ENCODE measurements around the gene FCN1. TPM values are rescaled to one million over a fixed set of nuclear protein-coding genes. Genes with fewer than 3 reads are reported as not detected.

Gene FCN1
- total RNA-seq (2011; cell fraction: chromatin; rRNA removed; ENCODE audit: low replicate concordance), result not detected in 2 replicates
- total RNA-seq (2011; cell fraction: nucleolus; rRNA removed), result not detected in 2 replicates
- total RNA-seq (2011; cell fraction: nucleoplasm; rRNA removed), result not detected in 2 replicates
- not detected in 2 replicates for total RNA-seq (2014; rRNA removed)
- not detected in 2 replicates for total RNA-seq (2014; rRNA removed; fragmentation: Illumina TruSeq; extraction: Trizol)
- total RNA-seq (2015; rRNA removed; fragmentation: Illumina TruSeq; extraction: Trizol), result not detected in 2 replicates
- total RNA-seq (2021), result not detected in 2 replicates
- not detected in 2 replicates for polyA plus RNA-seq (2011; rRNA removed)
- polyA plus RNA-seq (2011; cell fraction: cytosol; rRNA removed), result not detected in 2 replicates
- not detected in 2 replicates for polyA plus RNA-seq (2011; cell fraction: nucleus; rRNA removed)
- polyA plus RNA-seq (2012), result not detected in 2 replicates
- polyA plus RNA-seq (2014; fragmentation: Illumina TruSeq; extraction: Trizol), result not detected in 2 replicates
- polyA plus RNA-seq (2014; fragmentation: Nextera tagmentation; extraction: Ambion mirVana), result not detected
- polyA plus RNA-seq (2014; rRNA removed), result not detected in 2 replicates
- polyA minus RNA-seq (2011; rRNA and poly(A)+ RNA removed), result not detected in 2 replicates
- not detected in 2 replicates for polyA minus RNA-seq (2011; cell fraction: cytosol; rRNA and poly(A)+ RNA removed)
- not detected in 2 replicates for polyA minus RNA-seq (2011; cell fraction: nucleus; rRNA and poly(A)+ RNA removed)
- Bru-seq, nascent RNA, result not detected
- BruChase-seq, experiment 1, labeled RNA remaining after a 2-hour chase, result not detected
- not detected for BruChase-seq, experiment 2, labeled RNA remaining after a 6-hour chase
- long read RNA-seq, experiment 1, result 0 reads
- long read RNA-seq, experiment 2, result 0 reads
- long read RNA-seq, experiment 3, result 0 reads

GRCh38 chr9:134917431-134918373 is at the start of gene FCN1:
FCN1 (minus strand) TSS chr9:134917912; CDS start chr9:134917871, 41 bp downstream.
- FAIRE-seq, result no peak
- Histone ChIP-seq H3K4me3 (no peak within 1 kb of the TSS), H3K9me1 (ENCODE audit: control insufficient read depth, insufficient read depth, low read length) (no peaks in the 10 kb centered on the region), H2AFZ (ENCODE audit: low read depth, low read length) (no peak within 1 kb of the TSS), H3K27ac (ENCODE audit: extremely low read depth, low read depth, low read length) (no peak within 1 kb of the TSS), H3K4me2 (ENCODE audit: insufficient read depth, low read length) (no peak within 1 kb of the TSS), H3K9me3 (replicated peaks; ENCODE audit: control insufficient read depth, insufficient read depth, low read depth, low read length) (no peaks in the 10 kb centered on the region), H3K4me1 (replicated peaks in 1 of 2; ENCODE audit: control insufficient read depth in 2 of 2, insufficient read depth in 2 of 2, low read length in 2 of 2) (no peaks in the 10 kb centered on the region), H3K36me3 (ENCODE audit: control insufficient read depth, insufficient read depth, low read length) (no peaks in the 10 kb centered on the region), H3K27me3 (ENCODE audit: control insufficient read depth in 2 of 2, insufficient read depth in 2 of 2, low read length in 2 of 2) (peaks cover 2 to 31% of the 10 kb centered on the region in 2 experiments; a peak in 4 of 5 replicates), H3K79me2 (ENCODE audit: control insufficient read depth, insufficient read depth, low read length) (no peaks in the 10 kb centered on the region), H3K9ac (ENCODE audit: insufficient read depth in 1 of 2, low read depth in 2 of 2, low read length in 2 of 2) (no peak within 1 kb of the TSS), H4K20me1 (replicated peaks; ENCODE audit: control insufficient read depth, insufficient read depth, low read length) (no peaks in the 10 kb centered on the region; the same call in none of the 2 replicates)
- WGBS (ENCODE audit: insufficient coverage, low coverage, missing lambda C conversion rate), result 2% methylated on average over 11 of the region's 11 CpGs
- POLR2A ChIA-PET, result no interaction called here
- in situ Hi-C loops (cut with MboI), result no loop called here
- CTCF ChIA-PET (ENCODE audit: low intra/inter-chr PET ratio), result no interaction called here
- intact Hi-C loops (cut with micrococcal nuclease), result no loop called here
- BruUV-seq (replicated peaks), result no TSS peak
- no peak for DNase-seq (ENCODE audit: extremely low read depth in 1 of 4, low spot score in 3 of 4)
- ATAC-seq, result no peak
- TF ChIP-seq ZNF639 (CRISPR knock-in tag; conservative IDR thresholded peaks at IDR 0.05 in 1 of 2, IDR thresholded peaks at IDR 0.05 in 1 of 2) (no peak), HOXB6 (CRISPR knock-in tag; IDR thresholded peaks at IDR 0.05; ENCODE audit: borderline replicate concordance) (no peak), HMG20A (CRISPR knock-in tag; conservative IDR thresholded peaks at IDR 0.05) (no peak), PRPF4 (IDR thresholded peaks at IDR 0.05; ENCODE audit: insufficient read depth, low read depth, low read length, poor library complexity, severe bottlenecking) (no peak), ZNF24 (IDR thresholded peaks at IDR 0.05) (no peak), HINFP (tag; conservative IDR thresholded peaks at IDR 0.05; ENCODE audit: low read depth) (no peak), GMEB1 (CRISPR knock-in tag; IDR thresholded peaks at IDR 0.05) (no peak), TEAD1 (CRISPR knock-in tag; IDR thresholded peaks at IDR 0.05) (no peak), MED1 (CRISPR knock-in tag; IDR thresholded peaks at IDR 0.05; ENCODE audit: borderline replicate concordance) (no peak)
- TF ChIP-seq, protein P1, sequence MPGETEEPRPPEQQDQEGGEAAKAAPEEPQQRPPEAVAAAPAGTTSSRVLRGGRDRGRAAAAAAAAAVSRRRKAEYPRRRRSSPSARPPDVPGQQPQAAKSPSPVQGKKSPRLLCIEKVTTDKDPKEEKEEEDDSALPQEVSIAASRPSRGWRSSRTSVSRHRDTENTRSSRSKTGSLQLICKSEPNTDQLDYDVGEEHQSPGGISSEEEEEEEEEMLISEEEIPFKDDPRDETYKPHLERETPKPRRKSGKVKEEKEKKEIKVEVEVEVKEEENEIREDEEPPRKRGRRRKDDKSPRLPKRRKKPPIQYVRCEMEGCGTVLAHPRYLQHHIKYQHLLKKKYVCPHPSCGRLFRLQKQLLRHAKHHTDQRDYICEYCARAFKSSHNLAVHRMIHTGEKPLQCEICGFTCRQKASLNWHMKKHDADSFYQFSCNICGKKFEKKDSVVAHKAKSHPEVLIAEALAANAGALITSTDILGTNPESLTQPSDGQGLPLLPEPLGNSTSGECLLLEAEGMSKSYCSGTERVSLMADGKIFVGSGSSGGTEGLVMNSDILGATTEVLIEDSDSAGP (CRISPR knock-in tag; IDR thresholded peaks at IDR 0.05), result no peak
